HG02759 (cell line): Measurements from ENCODE around the gene CAPSL.
"Not testable (repeated sequence)": the region's sequence is repeated elsewhere in the genome, so short reads cannot be mapped to it uniquely, and the experiment has no call there.

ENCODE experiments used
- ATAC-seq: cut with Tn5 transposase; IDR thresholded peaks from one replicate; pipeline ENCODE4 v1.9.1; 2021; ENCODE audit warnings: mild to moderate bottlenecking, moderate library complexity; ENCODE audit not compliant: unreplicated experiment

CAPSL gene

GRCh38 chr5:35908814-35909213, 29.6 kb downstream of the CAPSL start:
- ATAC-seq = no peak

GRCh38 chr5:35908228-35908627, 30.2 kb downstream of the CAPSL start:
- no peak for ATAC-seq

- peak; percentile 43 for ATAC-seq
These were observed 33.8 kb downstream of the CAPSL start for GRCh38 chr5:35904443-35905132.

- ATAC-seq = no peak
These were observed 34.7 kb downstream of the CAPSL start for GRCh38 chr5:35903631-35904203.

GRCh38 chr5:35902046-35902672, 36.3 kb downstream of the CAPSL start:
- ATAC-seq = peak; percentile 65

GRCh38 chr5:35900972-35901695, 37.3 kb downstream of the CAPSL start:
- ATAC-seq = no peak

GRCh38 chr5:35899800-35900199, 38.6 kb downstream of the CAPSL start:
- ATAC-seq = no peak

GRCh38 chr5:35898952-35899660, 39.3 kb downstream of the CAPSL start:
- ATAC-seq = no peak

GRCh38 chr5:35894131-35894530, 44.3 kb downstream of the CAPSL start:
- no peak for ATAC-seq

- not testable (repeated sequence) for ATAC-seq
These were observed 45.6 kb downstream of the CAPSL start for GRCh38 chr5:35892799-35893198.

- ATAC-seq = no peak
These were observed 48.1 kb downstream of the CAPSL start for GRCh38 chr5:35890021-35891020.

- no peak for ATAC-seq
These were observed 50.9 kb downstream of the CAPSL start for GRCh38 chr5:35887321-35888100.

- ATAC-seq = no peak
These were observed 52.0 kb downstream of the CAPSL start for GRCh38 chr5:35886381-35886780.

- no peak for ATAC-seq
These were observed 53.6 kb downstream of the CAPSL start for GRCh38 chr5:35884773-35885172.

- ATAC-seq = no peak
These were observed 54.1 kb downstream of the CAPSL start for GRCh38 chr5:35884191-35884769.

- ATAC-seq = no peak
These were observed 56.7 kb downstream of the CAPSL start for GRCh38 chr5:35881758-35882157.

GRCh38 chr5:35880156-35880555, 58.3 kb downstream of the CAPSL start:
- ATAC-seq = no peak

- no peak for ATAC-seq
These were observed 58.8 kb downstream of the CAPSL start for GRCh38 chr5:35879649-35880048.

GRCh38 chr5:35879096-35879495, 59.3 kb downstream of the CAPSL start:
- no peak for ATAC-seq
